Kidney epithelial cell (primary cell): Measurements from ENCODE around the gene HAGH. TPM values are rescaled to one million over a fixed set of nuclear protein-coding genes. Genes with fewer than 3 reads are reported as not detected.

Source experiments
- DNase-seq: peaks from one replicate; pipeline ENCODE4 v3.0.0-alpha.2; 2010; ENCODE audit warnings: low read depth
- H3K27me3 ChIP-seq: 2 replicates; pipeline ENCODE4 v1.6.0; 2011; ENCODE audit warnings: low read length; ENCODE audit not compliant: control insufficient read depth, insufficient read depth
- H3K36me3 ChIP-seq: 2 replicates; pipeline ENCODE4 v1.5.1; 2011; ENCODE audit warnings: low read length; ENCODE audit not compliant: control insufficient read depth, insufficient read depth
- H3K4me3 ChIP-seq: 2 replicates; pipeline ENCODE4 v1.5.1; 2011; ENCODE audit warnings: low read depth, mild to moderate bottlenecking, control low read depth, low read length
- CTCF ChIP-seq: IDR thresholded peaks from 2 replicates; pipeline ENCODE4 v1.5.1; 2011; ENCODE audit warnings: mild to moderate bottlenecking, moderate library complexity, low read length, control low read depth, inconsistent platforms; ENCODE audit not compliant: insufficient read depth, poor library complexity, severe bottlenecking
- total RNA-seq: library from RNA; depleted of rRNA; stranded (reverse); fragments of >200 nt; gene quantifications from 2 replicates; pipeline ENCODE4 v1.2.3, GENCODE V29; 2015

The HAGH gene
- total RNA-seq, 1 donor from 2014 or later: 62.8 TPM

GRCh38 chr16:1845985-1846384 lies 19.4 kb upstream of the HAGH start:
- no peak for DNase-seq
- H3K4me3 ChIP-seq: no peak overlapping the region
- TF ChIP-seq CTCF: no peak
- H3K36me3 ChIP-seq: no peaks in the 10 kb centered on the region
- H3K27me3 ChIP-seq: no peaks in the 10 kb centered on the region

- no peak overlapping the region for H3K4me3 ChIP-seq
- no peak for DNase-seq
- no peak for TF ChIP-seq CTCF
- no peaks in the 10 kb centered on the region for H3K36me3 ChIP-seq
- H3K27me3 ChIP-seq: no peaks in the 10 kb centered on the region
Measured at GRCh38 chr16:1839554-1839953, 12.9 kb upstream of the HAGH start.

- Histone ChIP-seq H3K4me3 (no peak overlapping the region), H3K27me3 (no peaks in the 10 kb centered on the region), H3K36me3 (no peaks in the 10 kb centered on the region)
- no peak for DNase-seq
- no peak for TF ChIP-seq CTCF
Measured at GRCh38 chr16:1834096-1834495, 7.5 kb upstream of the HAGH start.

- no peaks in the 10 kb centered on the region for H3K27me3 ChIP-seq
- no peaks in the 10 kb centered on the region for H3K36me3 ChIP-seq
- H3K4me3 ChIP-seq: no peak overlapping the region
- TF ChIP-seq CTCF: no peak
- DNase-seq: no peak
Measured at GRCh38 chr16:1832838-1833454, 6.3 kb upstream of the HAGH start.

- no peak for DNase-seq
- TF ChIP-seq CTCF: no peak
Measured at GRCh38 chr16:1831186-1832075, 4.8 kb upstream of the HAGH start.

More at GRCh38 chr16:1831186-1832075, 4.8 kb upstream of the HAGH start:
- H3K36me3 ChIP-seq: no peaks in the 10 kb centered on the region
- H3K27me3 ChIP-seq: no peaks in the 10 kb centered on the region
- H3K4me3 ChIP-seq: no peak overlapping the region
